ENCODE data around the gene SETBP1. TPM values are rescaled to one million over a fixed set of nuclear protein-coding genes. Genes with fewer than 3 reads are reported as not detected.

The SETBP1 gene
- total and polyA plus RNA-seq, 2 donors from 2014 or later, result 2.7 to 71.7 TPM

- no peaks in the 10 kb centered on the region for H3K27me3 ChIP-seq (ENCODE audit: control insufficient read depth, insufficient read depth, low read length)
- no peak overlapping the region for H3K9ac ChIP-seq (ENCODE audit: low read length in 3 of 3)
- H3K9me3 ChIP-seq (ENCODE audit: control insufficient read depth in 2 of 3, insufficient read depth in 1 of 3, low read length in 3 of 3), result no peaks in the 10 kb centered on the region
- no peak overlapping the region for H3K27ac ChIP-seq (ENCODE audit: low read depth in 2 of 2, low read length in 2 of 2)
- no peak for FAIRE-seq
- H3K4me3 ChIP-seq (ENCODE audit: low read length in 3 of 3), result no peak overlapping the region
- H3K4me1 ChIP-seq (ENCODE audit: control insufficient read depth in 2 of 3, insufficient read depth in 2 of 3, low read depth in 1 of 3, low read length in 3 of 3), result no peaks in the 10 kb centered on the region
- intact Hi-C loops (cut with DNase I), result no loop called here
- TF ChIP-seq, protein P1, sequence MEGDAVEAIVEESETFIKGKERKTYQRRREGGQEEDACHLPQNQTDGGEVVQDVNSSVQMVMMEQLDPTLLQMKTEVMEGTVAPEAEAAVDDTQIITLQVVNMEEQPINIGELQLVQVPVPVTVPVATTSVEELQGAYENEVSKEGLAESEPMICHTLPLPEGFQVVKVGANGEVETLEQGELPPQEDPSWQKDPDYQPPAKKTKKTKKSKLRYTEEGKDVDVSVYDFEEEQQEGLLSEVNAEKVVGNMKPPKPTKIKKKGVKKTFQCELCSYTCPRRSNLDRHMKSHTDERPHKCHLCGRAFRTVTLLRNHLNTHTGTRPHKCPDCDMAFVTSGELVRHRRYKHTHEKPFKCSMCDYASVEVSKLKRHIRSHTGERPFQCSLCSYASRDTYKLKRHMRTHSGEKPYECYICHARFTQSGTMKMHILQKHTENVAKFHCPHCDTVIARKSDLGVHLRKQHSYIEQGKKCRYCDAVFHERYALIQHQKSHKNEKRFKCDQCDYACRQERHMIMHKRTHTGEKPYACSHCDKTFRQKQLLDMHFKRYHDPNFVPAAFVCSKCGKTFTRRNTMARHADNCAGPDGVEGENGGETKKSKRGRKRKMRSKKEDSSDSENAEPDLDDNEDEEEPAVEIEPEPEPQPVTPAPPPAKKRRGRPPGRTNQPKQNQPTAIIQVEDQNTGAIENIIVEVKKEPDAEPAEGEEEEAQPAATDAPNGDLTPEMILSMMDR (IDR thresholded peaks at IDR 0.05; ENCODE audit: borderline replicate concordance, extremely low read depth, insufficient read depth), result no peak
- no peak for DNase-seq
- H3K36me3 ChIP-seq (ENCODE audit: control insufficient read depth in 2 of 3, insufficient read depth in 3 of 3, low read length in 3 of 3), result no peaks in the 10 kb centered on the region
Measured at GRCh38 chr18:44652722-44653121, 28.0 kb upstream of the SETBP1 start.

DNA sequence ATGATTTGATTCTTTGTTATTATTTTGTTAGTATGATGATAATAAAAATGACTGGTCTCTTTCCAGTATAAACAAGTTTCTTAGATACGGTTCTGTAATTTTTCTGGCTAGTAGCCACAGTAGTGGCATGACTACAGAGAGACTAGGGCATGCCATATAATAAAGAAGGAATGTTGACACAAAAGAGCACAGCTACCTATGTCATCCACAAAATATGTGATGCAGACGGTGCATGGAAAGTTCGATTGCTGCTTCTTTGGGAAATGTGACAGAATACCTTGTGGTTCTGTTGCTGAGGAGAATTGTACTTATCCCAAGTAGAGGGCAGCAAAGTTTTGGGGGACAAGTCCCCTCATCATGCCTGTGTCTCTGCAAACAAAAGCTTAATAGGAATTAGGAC lies 26.1 kb upstream of the SETBP1 start:
- Histone ChIP-seq H3K9me3 (ENCODE audit: control insufficient read depth in 2 of 3, insufficient read depth in 1 of 3, low read length in 3 of 3) (no peaks in the 10 kb centered on the region), H3K9ac (ENCODE audit: low read length in 3 of 3) (no peak overlapping the region), H3K4me1 (ENCODE audit: control insufficient read depth in 2 of 3, insufficient read depth in 2 of 3, low read depth in 1 of 3, low read length in 3 of 3) (no peaks in the 10 kb centered on the region), H3K27ac (ENCODE audit: low read depth in 2 of 2, low read length in 2 of 2) (no peak overlapping the region), H3K4me3 (ENCODE audit: low read length in 3 of 3) (no peak overlapping the region), H3K27me3 (ENCODE audit: control insufficient read depth, insufficient read depth, low read length) (no peaks in the 10 kb centered on the region), H3K36me3 (ENCODE audit: control insufficient read depth in 2 of 3, insufficient read depth in 3 of 3, low read length in 3 of 3) (no peaks in the 10 kb centered on the region)
- FAIRE-seq, result no peak
- no peak for DNase-seq
- TF ChIP-seq, protein P1 (IDR thresholded peaks at IDR 0.05; ENCODE audit: borderline replicate concordance, extremely low read depth, insufficient read depth), result no peak
- intact Hi-C loops (cut with DNase I), result no loop called here

DNA sequence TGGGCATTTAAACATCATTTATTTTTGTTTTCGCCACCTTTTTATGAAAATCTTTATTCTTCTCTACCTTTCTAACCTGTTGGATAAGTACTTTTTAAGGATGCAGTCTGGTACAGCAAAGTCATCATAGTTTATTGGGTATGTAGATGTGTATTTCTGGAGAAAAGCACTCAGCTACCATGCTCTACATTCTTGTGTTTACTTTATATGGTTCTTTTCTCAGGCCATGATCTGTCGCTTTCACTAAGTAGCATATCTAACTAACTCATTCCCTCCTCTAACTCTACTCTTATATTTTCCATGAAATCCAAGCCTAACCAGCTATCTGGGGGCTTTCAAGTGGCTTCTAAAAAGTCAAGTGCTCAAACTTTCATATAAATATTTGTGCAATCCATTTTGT lies 25.3 kb upstream of the SETBP1 start:
- H3K36me3 ChIP-seq (ENCODE audit: control insufficient read depth in 2 of 3, insufficient read depth in 3 of 3, low read length in 3 of 3), result no peaks in the 10 kb centered on the region
- H3K27ac ChIP-seq (ENCODE audit: low read depth in 2 of 2, low read length in 2 of 2), result no peak overlapping the region
- H3K27me3 ChIP-seq (ENCODE audit: control insufficient read depth, insufficient read depth, low read length), result no peaks in the 10 kb centered on the region
- FAIRE-seq, result no peak
- intact Hi-C loops (cut with DNase I), result no loop called here
- no peak overlapping the region for H3K4me3 ChIP-seq (ENCODE audit: low read length in 3 of 3)
- no peaks in the 10 kb centered on the region for H3K9me3 ChIP-seq (ENCODE audit: control insufficient read depth in 2 of 3, insufficient read depth in 1 of 3, low read length in 3 of 3)
- no peaks in the 10 kb centered on the region for H3K4me1 ChIP-seq (ENCODE audit: control insufficient read depth in 2 of 3, insufficient read depth in 2 of 3, low read depth in 1 of 3, low read length in 3 of 3)
- TF ChIP-seq, protein P1 (IDR thresholded peaks at IDR 0.05; ENCODE audit: borderline replicate concordance, extremely low read depth, insufficient read depth), result no peak
- no peak for DNase-seq
- no peak overlapping the region for H3K9ac ChIP-seq (ENCODE audit: low read length in 3 of 3)

DNA sequence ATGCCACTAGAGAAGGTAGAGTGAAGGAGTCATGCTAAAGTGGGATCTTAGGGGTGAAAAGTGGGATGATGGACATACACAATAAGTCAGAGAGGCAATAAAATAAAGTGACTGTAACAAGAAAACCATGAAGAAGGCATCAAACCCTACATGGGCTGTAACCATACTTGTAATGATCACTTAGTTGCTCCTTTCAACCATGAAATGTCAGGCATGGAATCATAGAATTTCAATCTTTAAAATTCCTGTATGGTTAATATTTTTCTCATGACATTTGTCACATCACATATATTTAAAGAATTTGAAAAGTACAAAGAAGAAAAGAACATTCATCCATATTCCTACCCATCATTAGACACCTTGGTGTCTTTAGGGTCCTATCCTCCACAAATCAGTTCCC lies 20.9 kb upstream of the SETBP1 start:
- FAIRE-seq, result no peak
- intact Hi-C loops (cut with DNase I), result no loop called here

More for the DNA sequence above, 20.9 kb upstream of the SETBP1 start:
- no peaks in the 10 kb centered on the region for H3K36me3 ChIP-seq (ENCODE audit: control insufficient read depth in 2 of 3, insufficient read depth in 3 of 3, low read length in 3 of 3)
- TF ChIP-seq, protein P1 (IDR thresholded peaks at IDR 0.05; ENCODE audit: borderline replicate concordance, extremely low read depth, insufficient read depth), result no peak
- H3K4me3 ChIP-seq (ENCODE audit: low read length in 3 of 3), result no peak overlapping the region
- DNase-seq, result no peak
- no peaks in the 10 kb centered on the region for H3K4me1 ChIP-seq (ENCODE audit: control insufficient read depth in 2 of 3, insufficient read depth in 2 of 3, low read depth in 1 of 3, low read length in 3 of 3)
- no peak overlapping the region for H3K9ac ChIP-seq (ENCODE audit: low read length in 3 of 3)
- no peak overlapping the region for H3K27ac ChIP-seq (ENCODE audit: low read depth in 2 of 2, low read length in 2 of 2)
- no peaks in the 10 kb centered on the region for H3K9me3 ChIP-seq (ENCODE audit: control insufficient read depth in 2 of 3, insufficient read depth in 1 of 3, low read length in 3 of 3)
- H3K27me3 ChIP-seq (ENCODE audit: control insufficient read depth, insufficient read depth, low read length), result no peaks in the 10 kb centered on the region

Data from kidney (tissue), 14 donors.